Natural killer cell (primary cell): ENCODE data around the gene CNRIP1. TPM values are rescaled to one million over a fixed set of nuclear protein-coding genes. Genes with fewer than 3 reads are reported as not detected.

Source experiments
- ATAC-seq, 3 donors: fragments of 150-1000 bp in 2 of 3; fragments of 200-7000 bp in 1 of 3; cut with Tn5 transposase; 1 replicate in 1 of 3; 2 replicates in 2 of 3; pipeline ENCODE4 v1.10.0; 2021; ENCODE audit warnings: mild to moderate bottlenecking in 2 of 3, moderate library complexity in 2 of 3
- DNase-seq, 2 donors: peaks; one replicate each; pipeline versions ENCODE4 v3.0.0 to v3.0.0-alpha.2; 2013 to 2021; ENCODE audit warnings: mixed read lengths in 1 of 2
- H3K27ac ChIP-seq: one replicate; pipeline ENCODE4 v1.5.1; 2013; ENCODE audit warnings: mild to moderate bottlenecking, low read length
- H3K27me3 ChIP-seq: one replicate; pipeline ENCODE4 v1.6.1; 2013; ENCODE audit warnings: low read length; ENCODE audit not compliant: control insufficient read depth, insufficient read depth
- H3K36me3 ChIP-seq: one replicate; pipeline ENCODE4 v1.6.1; 2013; ENCODE audit warnings: low read length; ENCODE audit not compliant: control insufficient read depth, insufficient read depth
- H3K4me1 ChIP-seq: one replicate; pipeline ENCODE4 v1.6.1; 2013; ENCODE audit warnings: low read length; ENCODE audit not compliant: control insufficient read depth, insufficient read depth
- H3K4me3 ChIP-seq: one replicate; pipeline ENCODE4 v1.5.1; 2013; ENCODE audit warnings: low read length
- H3K9me3 ChIP-seq: one replicate; pipeline ENCODE4 v1.6.1; 2013; ENCODE audit warnings: low read length; ENCODE audit not compliant: control insufficient read depth, insufficient read depth
- H3K27ac Mint-ChIP-seq, 2 donors: one replicate each; pipeline ENCODE4 v1.8.0; 2022; ENCODE audit warnings: mild to moderate bottlenecking in 2 of 2, mixed read lengths in 2 of 2, moderate library complexity in 1 of 2
- H3K27me3 Mint-ChIP-seq, 2 donors: one replicate each; pipeline ENCODE4 v1.8.0; 2022; ENCODE audit warnings: low read depth in 2 of 2, mixed read lengths in 2 of 2
- H3K36me3 Mint-ChIP-seq: one replicate; pipeline ENCODE4 v1.8.0; 2022; ENCODE audit warnings: mixed read lengths
- H3K4me1 Mint-ChIP-seq, 2 donors: one replicate each; pipeline ENCODE4 v1.8.0; 2022; ENCODE audit warnings: mixed read lengths in 2 of 2
- H3K4me3 Mint-ChIP-seq: one replicate; pipeline ENCODE4 v1.8.0; 2022; ENCODE audit warnings: mild to moderate bottlenecking, moderate library complexity, mixed read lengths
- H3K9me3 Mint-ChIP-seq, 2 donors: one replicate each; pipeline ENCODE4 v1.8.0; 2022; ENCODE audit warnings: mixed read lengths in 2 of 2
- WGBS: methylation state at CpG from one replicate; pipeline ENCODE4 v1.1.7; 2013; ENCODE audit warnings: missing lambda C conversion rate; ENCODE audit not compliant: insufficient coverage; 5-methylcytosine and 5-hydroxymethylcytosine counted together
- intact Hi-C: fragments of 100-400 bp; cut with micrococcal nuclease; formaldehyde crosslinking; loops from one replicate; pipeline ENCODE4 v1.14.2; 2022
- total RNA-seq, 4 donors: library from RNA; stranded (reverse); fragments of 120-200 nt in 1 of 4; gene quantifications; one replicate each; pipeline versions ENCODE4 v1.2.3 to v1.2.4, GENCODE V29; 2013 to 2022
- TF ChIP-seq, protein P1 (sequence below): fragments of 200-600 bp; IDR thresholded peaks from one replicate; pipeline ENCODE4 v1.8.0; 2022; ENCODE audit warnings: antibody characterized with exemption

CNRIP1 gene
- total RNA-seq, 3 donors from 2014 or later (not counting 1 experiment from before 2014, with no cell fraction given): 0.39 to 0.98 TPM; not detected in 1

DNA sequence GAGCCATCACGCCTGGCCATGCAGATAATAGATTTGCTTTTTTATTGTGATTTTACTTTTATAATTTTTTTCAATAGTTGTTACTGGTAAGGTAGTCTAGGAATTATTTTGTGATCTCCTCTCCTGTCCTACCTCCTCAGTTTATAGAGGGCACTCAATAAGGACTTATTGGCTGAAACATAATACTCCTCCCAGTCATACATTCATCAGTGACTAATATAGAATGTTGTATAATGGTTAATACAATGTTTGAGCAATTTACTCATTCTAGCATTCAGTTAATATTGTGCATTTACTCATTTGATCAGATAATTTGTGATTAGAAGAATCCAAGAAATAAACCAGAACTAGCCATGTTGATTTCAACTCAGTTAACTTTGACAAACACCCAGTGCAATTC lies 41.6 kb downstream of the CNRIP1 start:
- TF ChIP-seq, protein P1, sequence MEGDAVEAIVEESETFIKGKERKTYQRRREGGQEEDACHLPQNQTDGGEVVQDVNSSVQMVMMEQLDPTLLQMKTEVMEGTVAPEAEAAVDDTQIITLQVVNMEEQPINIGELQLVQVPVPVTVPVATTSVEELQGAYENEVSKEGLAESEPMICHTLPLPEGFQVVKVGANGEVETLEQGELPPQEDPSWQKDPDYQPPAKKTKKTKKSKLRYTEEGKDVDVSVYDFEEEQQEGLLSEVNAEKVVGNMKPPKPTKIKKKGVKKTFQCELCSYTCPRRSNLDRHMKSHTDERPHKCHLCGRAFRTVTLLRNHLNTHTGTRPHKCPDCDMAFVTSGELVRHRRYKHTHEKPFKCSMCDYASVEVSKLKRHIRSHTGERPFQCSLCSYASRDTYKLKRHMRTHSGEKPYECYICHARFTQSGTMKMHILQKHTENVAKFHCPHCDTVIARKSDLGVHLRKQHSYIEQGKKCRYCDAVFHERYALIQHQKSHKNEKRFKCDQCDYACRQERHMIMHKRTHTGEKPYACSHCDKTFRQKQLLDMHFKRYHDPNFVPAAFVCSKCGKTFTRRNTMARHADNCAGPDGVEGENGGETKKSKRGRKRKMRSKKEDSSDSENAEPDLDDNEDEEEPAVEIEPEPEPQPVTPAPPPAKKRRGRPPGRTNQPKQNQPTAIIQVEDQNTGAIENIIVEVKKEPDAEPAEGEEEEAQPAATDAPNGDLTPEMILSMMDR: no peak
- intact Hi-C loops: no loop called here
- H3K27me3 ChIP-seq: no peaks in the 10 kb centered on the region
- H3K27ac ChIP-seq: no peak overlapping the region
- H3K9me3 ChIP-seq: no peaks in the 10 kb centered on the region
- ATAC-seq (no peak), DNase-seq (no peak)
- H3K4me3 ChIP-seq: no peak overlapping the region
- Mint-ChIP-seq H3K9me3 (no peaks in the 10 kb centered on the region), H3K27ac (no peak overlapping the region), H3K4me3 (no peak overlapping the region), H3K36me3 (no peaks in the 10 kb centered on the region), H3K4me1 (no peaks in the 10 kb centered on the region), H3K27me3 (peaks cover 4 to 22% of the 10 kb centered on the region in 2 donors)
- H3K4me1 ChIP-seq: no peaks in the 10 kb centered on the region
- no CpG with 5 or more reads among the region's 1 CpG for WGBS
- H3K36me3 ChIP-seq: no peaks in the 10 kb centered on the region

GRCh38 chr2:68274022-68274421 lies 45.7 kb downstream of the CNRIP1 start:
- H3K9me3 ChIP-seq: no peaks in the 10 kb centered on the region
- H3K27me3 Mint-ChIP-seq: peaks cover 0 to 29% of the 10 kb centered on the region in 2 donors
- no peak overlapping the region for H3K4me3 ChIP-seq
- H3K27ac ChIP-seq: no peak overlapping the region
- ATAC-seq (no peak), DNase-seq (no peak)
- no peak overlapping the region for H3K27ac Mint-ChIP-seq
- H3K27me3 ChIP-seq: no peaks in the 10 kb centered on the region
- no peaks in the 10 kb centered on the region for H3K36me3 ChIP-seq
- H3K36me3 Mint-ChIP-seq: no peaks in the 10 kb centered on the region
- intact Hi-C loops: no loop called here
- no peak overlapping the region for H3K4me3 Mint-ChIP-seq
- TF ChIP-seq, protein P1: no peak
- H3K4me1 ChIP-seq: no peaks in the 10 kb centered on the region
- H3K9me3 Mint-ChIP-seq: no peaks in the 10 kb centered on the region
- 100% methylated on average over 3 of the region's 3 CpGs for WGBS
- no peaks in the 10 kb centered on the region for H3K4me1 Mint-ChIP-seq

DNA sequence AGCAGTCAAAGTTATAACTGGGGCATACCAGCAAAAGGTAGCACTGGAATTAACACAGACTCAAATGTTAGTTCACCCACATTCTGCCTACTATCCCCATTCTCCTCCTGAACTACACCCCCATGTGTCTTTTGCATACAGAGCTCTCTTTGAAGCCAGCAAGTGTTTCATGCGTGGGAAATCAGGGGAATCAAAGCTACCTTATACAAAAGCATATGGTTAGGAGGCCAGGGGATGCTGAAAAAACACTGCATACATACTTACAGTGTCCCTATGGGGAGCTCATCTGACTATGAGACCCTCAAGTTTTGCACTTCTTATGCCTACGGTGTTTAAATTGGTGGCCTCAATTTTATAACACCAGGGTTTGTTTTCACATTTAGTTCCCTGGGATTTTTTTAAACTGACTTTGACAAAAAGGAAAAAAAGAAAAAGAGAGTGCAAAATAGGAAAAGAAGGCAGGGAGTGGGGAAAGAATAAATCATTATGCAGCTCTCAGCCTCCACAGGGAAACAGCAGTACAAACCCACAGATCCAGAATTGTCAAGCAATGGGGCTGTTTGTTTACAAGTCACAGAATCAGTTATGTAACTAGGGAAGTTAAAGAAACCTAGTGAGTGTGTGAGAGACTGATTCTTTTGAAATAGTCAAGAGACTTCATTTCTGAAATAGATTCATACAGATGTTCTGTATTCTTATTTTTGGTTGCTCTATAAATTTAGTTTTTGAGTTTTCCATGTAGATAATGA lies 47.3 kb downstream of the CNRIP1 start:
- WGBS: 67% methylated on average over 2 of the region's 2 CpGs
- Mint-ChIP-seq H3K4me3 (no peak overlapping the region), H3K27ac (no peak overlapping the region), H3K36me3 (no peaks in the 10 kb centered on the region), H3K27me3 (peaks cover 3 to 25% of the 10 kb centered on the region in 2 donors), H3K9me3 (no peaks in the 10 kb centered on the region), H3K4me1 (no peaks in the 10 kb centered on the region)
- Histone ChIP-seq H3K36me3 (no peaks in the 10 kb centered on the region), H3K9me3 (no peaks in the 10 kb centered on the region), H3K27me3 (no peaks in the 10 kb centered on the region), H3K4me1 (no peaks in the 10 kb centered on the region), H3K4me3 (no peak overlapping the region), H3K27ac (no peak overlapping the region)
- intact Hi-C loops: no loop called here
- ATAC-seq (no peak), DNase-seq (no peak)
- TF ChIP-seq, protein P1: no peak

GRCh38 chr2:68266655-68267054 lies 53.1 kb downstream of the CNRIP1 start:
- DNase-seq: no peak
- ATAC-seq: no peak
- WGBS: 80% methylated on average over 1 of the region's 1 CpG
- no peak overlapping the region for H3K27ac Mint-ChIP-seq
- peaks cover 8 to 20% of the 10 kb centered on the region in 2 donors for H3K27me3 Mint-ChIP-seq
- H3K4me3 Mint-ChIP-seq: no peak overlapping the region
- intact Hi-C loops: no loop called here
- no peak overlapping the region for H3K4me3 ChIP-seq
- no peaks in the 10 kb centered on the region for H3K4me1 Mint-ChIP-seq
- no peaks in the 10 kb centered on the region for H3K36me3 ChIP-seq
- H3K27me3 ChIP-seq: no peaks in the 10 kb centered on the region
- no peak overlapping the region for H3K27ac ChIP-seq
- H3K4me1 ChIP-seq: no peaks in the 10 kb centered on the region
- TF ChIP-seq, protein P1: no peak
- no peaks in the 10 kb centered on the region for H3K9me3 ChIP-seq
- H3K36me3 Mint-ChIP-seq: no peaks in the 10 kb centered on the region
- no peaks in the 10 kb centered on the region for H3K9me3 Mint-ChIP-seq
